Fibroblast of pulmonary artery (primary cell): ENCODE measurements around the gene NOL9.

Experiments used
- DNase-seq: peaks from one replicate; pipeline ENCODE4 v3.0.0-alpha.2; 2010; ENCODE audit warnings: low read depth
- H3K4me3 ChIP-seq: replicated peaks from 2 replicates; pipeline ENCODE4 v1.5.1; 2011; ENCODE audit warnings: low read depth, mild to moderate bottlenecking, control low read depth, low read length, moderate library complexity
- CTCF ChIP-seq: IDR thresholded peaks from 2 replicates; pipeline ENCODE4 v1.5.1; 2011; ENCODE audit warnings: mild to moderate bottlenecking, control low read depth, low read length, inconsistent platforms; ENCODE audit errors: missing control alignments

Gene NOL9

GRCh38 chr1:6554031-6554906, at the start of gene NOL9:
NOL9 (minus strand) TSS chr1:6554513; CDS start chr1:6554502, 11 bp downstream.
- TF ChIP-seq CTCF = peak; percentile 88
- DNase-seq = peak; percentile 93
- peak within 1 kb of the TSS; percentile 92 for H3K4me3 ChIP-seq

- peak overlapping the region; percentile 53 for H3K4me3 ChIP-seq
- peak; percentile 81 for DNase-seq
- no peak for TF ChIP-seq CTCF
These were observed 49.1 kb upstream of the NOL9 start for GRCh38 chr1:6603238-6603914.

GRCh38 chr1:6602669-6603237, 48.4 kb upstream of the NOL9 start, which contains the start of gene KLHL21:
KLHL21 (minus strand) TSS chr1:6602869; CDS start chr1:6602817, 52 bp downstream.
- no peak for TF ChIP-seq CTCF
- DNase-seq = peak; percentile 89
- H3K4me3 ChIP-seq = peak within 1 kb of the TSS; percentile 95

- TF ChIP-seq CTCF = no peak
- H3K4me3 ChIP-seq = peak overlapping the region; percentile 95
- no peak for DNase-seq
These were observed 47.8 kb upstream of the NOL9 start for GRCh38 chr1:6601923-6602668.

GRCh38 chr1:6601049-6601922, 47.0 kb upstream of the NOL9 start:
- TF ChIP-seq CTCF = no peak
- peak overlapping the region; percentile 95 for H3K4me3 ChIP-seq

More at GRCh38 chr1:6601049-6601922, 47.0 kb upstream of the NOL9 start:
- peak; percentile 94 for DNase-seq
